ENCODE measurements around the gene MED17. TPM values are rescaled to one million over a fixed set of nuclear protein-coding genes. Genes with fewer than 3 reads are reported as not detected.
"Not testable (repeated sequence)": the region's sequence is repeated elsewhere in the genome, so short reads cannot be mapped to it uniquely, and the experiment has no call there.

Gene MED17
- total RNA-seq, 1 donor from 2014 or later, result 55.8 TPM

GRCh38 chr11:93766504-93766903 lies 17.6 kb upstream of the MED17 start:
- Mint-ChIP-seq H3K4me1 (ENCODE audit: low read depth) (no peaks in the 10 kb centered on the region), H3K36me3 (ENCODE audit: low read depth) (peaks cover 23% of the 10 kb centered on the region), H3K27me3 (ENCODE audit: insufficient read depth) (no peaks in the 10 kb centered on the region), H3K27ac (no peak overlapping the region), H3K4me3 (no peak overlapping the region), H3K9me3 (peaks cover 25% of the 10 kb centered on the region)
- intact Hi-C loops (cut with micrococcal nuclease), result no loop called here
- DNase-seq (ENCODE audit: low spot score), result no peak

DNA sequence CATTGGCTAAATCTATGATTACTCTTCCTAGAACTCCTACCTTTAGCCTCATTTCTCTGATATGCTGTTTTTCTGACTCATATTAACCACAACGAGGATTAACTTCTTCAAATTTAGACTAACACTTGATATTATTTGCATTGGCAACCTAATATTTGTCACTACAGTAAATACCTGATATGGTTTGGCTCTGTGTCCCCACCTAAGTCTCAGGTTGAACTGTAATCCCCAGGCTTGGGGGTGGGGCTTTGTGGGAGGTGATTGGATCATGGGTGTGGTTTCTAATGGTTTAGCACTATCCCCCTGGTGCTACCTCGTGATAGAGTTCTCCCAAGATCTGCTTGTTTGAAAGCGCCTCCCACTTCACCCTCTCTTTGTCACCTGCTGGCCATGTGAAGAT lies 17.1 kb upstream of the MED17 start:
- peaks cover 23% of the 10 kb centered on the region for H3K36me3 Mint-ChIP-seq (ENCODE audit: low read depth)
- no peaks in the 10 kb centered on the region for H3K27me3 Mint-ChIP-seq (ENCODE audit: insufficient read depth)
- no peaks in the 10 kb centered on the region for H3K4me1 Mint-ChIP-seq (ENCODE audit: low read depth)
- intact Hi-C loops (cut with micrococcal nuclease), result no loop called here
- no peak for DNase-seq (ENCODE audit: low spot score)
- H3K27ac Mint-ChIP-seq, result no peak overlapping the region
- no peak overlapping the region for H3K4me3 Mint-ChIP-seq
- peaks cover 25% of the 10 kb centered on the region for H3K9me3 Mint-ChIP-seq

DNA sequence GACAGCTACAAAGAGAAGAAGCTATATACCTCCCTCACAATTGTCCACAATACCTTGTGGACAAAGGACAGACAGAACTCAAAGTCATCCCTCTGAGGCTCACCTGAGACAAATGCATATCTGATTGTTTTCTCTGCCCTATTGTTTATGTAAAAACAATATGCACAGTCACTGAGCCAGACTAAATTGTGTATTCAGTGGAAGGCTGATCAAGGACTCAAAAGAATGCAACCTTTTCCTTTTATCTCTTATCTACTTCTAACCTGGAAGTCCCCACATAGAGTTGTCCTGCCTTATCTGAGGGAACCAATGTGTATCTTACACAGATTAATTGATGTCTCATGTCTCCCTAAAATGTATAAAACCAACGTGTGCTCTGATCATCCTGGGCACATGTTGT lies 13.9 kb upstream of the MED17 start:
- intact Hi-C loops (cut with micrococcal nuclease), result no loop called here
- no peak overlapping the region for H3K4me3 Mint-ChIP-seq
- no peaks in the 10 kb centered on the region for H3K27me3 Mint-ChIP-seq (ENCODE audit: insufficient read depth)
- peaks cover 12% of the 10 kb centered on the region for H3K36me3 Mint-ChIP-seq (ENCODE audit: low read depth)
- no peaks in the 10 kb centered on the region for H3K4me1 Mint-ChIP-seq (ENCODE audit: low read depth)
- H3K9me3 Mint-ChIP-seq, result peaks cover 26% of the 10 kb centered on the region
- no peak for DNase-seq (ENCODE audit: low spot score)
- no peak overlapping the region for H3K27ac Mint-ChIP-seq

- Mint-ChIP-seq H3K4me3 (no peak overlapping the region), H3K9me3 (peaks cover 16% of the 10 kb centered on the region), H3K27me3 (ENCODE audit: insufficient read depth) (no peaks in the 10 kb centered on the region), H3K4me1 (ENCODE audit: low read depth) (no peaks in the 10 kb centered on the region), H3K36me3 (ENCODE audit: low read depth) (peaks cover 6% of the 10 kb centered on the region), H3K27ac (no peak overlapping the region)
- intact Hi-C loops (cut with micrococcal nuclease), result no loop called here
- DNase-seq (ENCODE audit: low spot score), result no peak
These were observed 12.0 kb upstream of the MED17 start for GRCh38 chr11:93772123-93772522.

DNA sequence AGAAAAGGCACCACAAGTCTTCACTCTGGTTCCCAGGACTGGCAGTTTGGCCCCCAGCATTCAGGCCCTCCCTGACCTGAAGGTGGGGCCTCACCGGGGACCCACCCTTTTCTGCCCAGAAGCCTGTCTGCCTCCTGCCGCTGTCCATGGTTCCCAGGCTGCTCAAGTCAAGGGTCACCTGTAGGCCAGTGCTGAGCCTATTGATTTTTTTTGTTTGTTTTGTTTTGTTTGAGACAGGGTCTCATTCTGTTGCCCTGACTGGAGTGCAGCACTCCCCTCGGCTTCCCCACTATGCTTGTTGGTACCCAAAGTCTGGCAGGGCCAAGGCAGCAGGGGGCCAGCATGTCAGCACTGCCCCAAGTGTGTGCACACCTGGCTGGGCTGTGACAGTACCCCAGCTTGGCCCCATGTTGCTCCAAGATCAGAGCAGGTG lies 11.0 kb upstream of the MED17 start:
- H3K4me3 Mint-ChIP-seq, result no peak overlapping the region
- DNase-seq (ENCODE audit: low spot score), result no peak
- H3K9me3 Mint-ChIP-seq, result peaks cover 12% of the 10 kb centered on the region
- intact Hi-C loops (cut with micrococcal nuclease), result no loop called here
- H3K4me1 Mint-ChIP-seq (ENCODE audit: low read depth), result no peaks in the 10 kb centered on the region
- H3K27ac Mint-ChIP-seq, result no peak overlapping the region
- H3K27me3 Mint-ChIP-seq (ENCODE audit: insufficient read depth), result no peaks in the 10 kb centered on the region
- peaks cover 4% of the 10 kb centered on the region for H3K36me3 Mint-ChIP-seq (ENCODE audit: low read depth)

DNA sequence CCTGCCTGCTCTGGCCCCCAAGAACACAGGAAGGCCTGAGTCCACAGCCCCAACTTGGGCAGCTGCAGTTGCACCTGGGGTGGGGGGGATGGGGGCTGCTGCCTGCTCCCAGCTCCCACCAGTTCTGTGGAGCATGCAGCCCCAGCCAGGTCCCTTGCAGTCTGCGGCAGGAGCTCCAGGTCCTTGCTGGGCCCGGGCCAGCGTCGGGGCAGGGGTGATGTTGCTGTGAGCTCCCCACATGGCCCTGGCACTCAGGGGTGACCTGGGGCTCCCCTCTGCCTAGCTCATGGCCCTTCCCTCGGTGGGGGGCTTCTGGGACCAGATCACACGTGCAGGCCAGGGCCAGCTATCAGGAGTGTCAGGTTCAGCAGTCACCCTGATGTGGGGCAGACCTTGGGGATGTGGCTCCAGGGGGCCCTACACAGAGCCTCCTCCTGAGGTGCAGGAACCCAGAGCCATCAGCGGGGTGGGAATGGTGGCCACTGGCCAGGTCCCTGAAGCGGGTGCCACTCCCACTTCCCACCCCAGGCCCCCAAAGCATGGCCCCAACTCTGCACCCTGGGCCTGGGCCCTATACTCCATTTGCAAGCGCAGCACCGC lies 10.4 kb upstream of the MED17 start:
- Mint-ChIP-seq H3K36me3 (ENCODE audit: low read depth) (peaks cover 2% of the 10 kb centered on the region), H3K27me3 (ENCODE audit: insufficient read depth) (no peaks in the 10 kb centered on the region), H3K9me3 (peaks cover 6% of the 10 kb centered on the region), H3K4me3 (no peak overlapping the region), H3K27ac (no peak overlapping the region), H3K4me1 (ENCODE audit: low read depth) (no peaks in the 10 kb centered on the region)
- no peak for DNase-seq (ENCODE audit: low spot score)
- intact Hi-C loops (cut with micrococcal nuclease), result no loop called here

DNA sequence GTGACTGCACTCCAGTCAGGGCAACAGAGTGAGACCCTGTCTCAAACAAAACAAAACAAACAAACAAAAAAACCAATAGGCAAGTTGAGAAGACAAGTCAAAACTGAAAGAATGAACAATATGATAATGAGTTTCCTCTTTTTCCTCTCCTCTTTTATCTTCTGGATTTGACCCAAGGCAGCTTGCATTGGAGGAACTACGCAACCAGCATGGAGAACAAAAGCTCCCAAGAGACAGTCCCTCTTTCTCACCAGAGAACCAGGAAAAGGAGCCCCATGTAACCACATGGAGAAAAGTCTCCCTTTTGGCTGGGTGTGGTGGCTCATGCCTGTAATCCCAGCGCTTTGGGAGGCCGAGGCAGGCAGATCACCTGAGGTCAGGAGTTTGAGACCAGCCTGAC lies 9.5 kb upstream of the MED17 start:
- DNase-seq (ENCODE audit: low spot score); H3K36me3 Mint-ChIP-seq (ENCODE audit: low read depth); H3K27me3 Mint-ChIP-seq (ENCODE audit: insufficient read depth); H3K27ac Mint-ChIP-seq; H3K4me3 Mint-ChIP-seq; H3K9me3 Mint-ChIP-seq; H3K4me1 Mint-ChIP-seq (ENCODE audit: low read depth); intact Hi-C loops (cut with micrococcal nuclease): not testable (repeated sequence)

- no peaks in the 10 kb centered on the region for H3K27me3 Mint-ChIP-seq (ENCODE audit: insufficient read depth)
- H3K9me3 Mint-ChIP-seq, result peaks cover 6% of the 10 kb centered on the region
- no peak for DNase-seq (ENCODE audit: low spot score)
- H3K27ac Mint-ChIP-seq, result no peak overlapping the region
- H3K4me3 Mint-ChIP-seq, result no peak overlapping the region
- peaks cover 2% of the 10 kb centered on the region for H3K36me3 Mint-ChIP-seq (ENCODE audit: low read depth)
- intact Hi-C loops (cut with micrococcal nuclease), result no loop called here
- no peaks in the 10 kb centered on the region for H3K4me1 Mint-ChIP-seq (ENCODE audit: low read depth)
These were observed 8.8 kb upstream of the MED17 start for GRCh38 chr11:93775289-93775688.

DNA sequence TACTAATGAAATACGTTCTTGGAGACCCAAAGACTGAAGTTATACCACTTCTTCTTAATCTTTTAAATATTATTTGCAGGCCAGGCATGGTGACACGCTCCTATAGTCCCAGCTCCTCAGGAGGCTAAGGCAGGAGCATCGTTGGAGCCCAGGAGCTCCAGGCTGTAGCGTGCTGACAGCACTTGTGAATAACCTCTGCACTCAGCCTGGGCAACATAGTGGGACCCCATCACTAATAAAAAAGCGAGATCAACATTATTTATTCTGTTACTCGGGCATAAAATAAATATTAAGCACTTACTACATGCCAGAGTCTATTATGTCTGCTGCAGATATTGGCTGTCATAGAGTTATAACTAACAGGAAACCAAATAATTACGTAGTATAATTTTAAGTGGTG lies 720 bp upstream of the MED17 start:
- intact Hi-C loops (cut with micrococcal nuclease), result loop anchor here (5.0 kb wide), 2 partner anchors 1189 to 1304 kb away; partner anchors contain the start of genes CWC15, ENDOD1 and KDM4D
- peak overlapping the region; percentile 88 for H3K27ac Mint-ChIP-seq
- H3K4me3 Mint-ChIP-seq, result peak overlapping the region; percentile 93
- H3K9me3 Mint-ChIP-seq, result no peaks in the 10 kb centered on the region
- peaks cover 41% of the 10 kb centered on the region for H3K4me1 Mint-ChIP-seq (ENCODE audit: low read depth)
- no peaks in the 10 kb centered on the region for H3K27me3 Mint-ChIP-seq (ENCODE audit: insufficient read depth)
- DNase-seq (ENCODE audit: low spot score), result no peak
- peaks cover 23% of the 10 kb centered on the region for H3K36me3 Mint-ChIP-seq (ENCODE audit: low read depth)

DNA sequence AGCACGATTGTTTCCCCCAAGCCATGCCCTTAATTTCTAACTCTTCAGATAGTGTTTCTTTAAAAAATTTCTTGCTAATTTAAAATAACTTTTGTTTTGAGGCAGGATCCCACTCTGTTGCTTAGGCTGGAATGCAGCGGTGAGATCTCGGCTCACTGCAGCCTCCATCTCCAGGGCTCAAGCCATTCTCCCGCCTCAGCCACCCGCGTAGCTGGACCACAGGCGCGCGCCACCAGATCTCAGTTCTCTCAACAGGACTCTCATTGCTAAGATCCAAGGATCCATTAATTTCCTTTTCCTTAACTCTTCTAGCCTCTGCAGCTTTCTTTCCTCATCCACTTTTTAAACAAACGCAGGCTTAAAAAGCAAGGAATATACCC lies 327 bp upstream of the MED17 start:
- DNase-seq (ENCODE audit: low spot score), result no peak
- Mint-ChIP-seq H3K4me1 (ENCODE audit: low read depth) (peaks cover 43% of the 10 kb centered on the region), H3K27me3 (ENCODE audit: insufficient read depth) (no peaks in the 10 kb centered on the region), H3K9me3 (no peaks in the 10 kb centered on the region), H3K4me3 (peak overlapping the region; percentile 93), H3K27ac (peak overlapping the region; percentile 88), H3K36me3 (ENCODE audit: low read depth) (peaks cover 25% of the 10 kb centered on the region)
- intact Hi-C loops (cut with micrococcal nuclease), result loop anchor here (1.0 to 5.0 kb wide), 9 partner anchors 42 to 1304 kb away; partner anchors contain the start of genes ANKRD49, C11orf54, CEP295 and CWC15

- Mint-ChIP-seq H3K9me3 (no peaks in the 10 kb centered on the region), H3K36me3 (ENCODE audit: low read depth) (peaks cover 32% of the 10 kb centered on the region), H3K27me3 (ENCODE audit: insufficient read depth) (no peaks in the 10 kb centered on the region), H3K4me3 (peak overlapping the region; percentile 93), H3K4me1 (ENCODE audit: low read depth) (peaks cover 45% of the 10 kb centered on the region), H3K27ac (peak overlapping the region; percentile 88)
- DNase-seq (ENCODE audit: low spot score), result no peak
- intact Hi-C loops (cut with micrococcal nuclease), result loop anchor here (1.0 to 5.0 kb wide), 9 partner anchors 44 to 1302 kb away; partner anchors contain the start of genes ANKRD49, C11orf54, CEP295 and CWC15
These were observed 866 bp downstream of the MED17 start for GRCh38 chr11:93784935-93785360.

- H3K36me3 Mint-ChIP-seq (ENCODE audit: low read depth), result peaks cover 67% of the 10 kb centered on the region
- no peaks in the 10 kb centered on the region for H3K9me3 Mint-ChIP-seq
- intact Hi-C loops (cut with micrococcal nuclease), result no loop called here
- peaks cover 20% of the 10 kb centered on the region for H3K4me1 Mint-ChIP-seq (ENCODE audit: low read depth)
- no peak overlapping the region for H3K4me3 Mint-ChIP-seq
- no peaks in the 10 kb centered on the region for H3K27me3 Mint-ChIP-seq (ENCODE audit: insufficient read depth)
- no peak for DNase-seq (ENCODE audit: low spot score)
- H3K27ac Mint-ChIP-seq, result no peak overlapping the region
These were observed 7.4 kb downstream of the MED17 start for GRCh38 chr11:93791493-93791892.

DNA sequence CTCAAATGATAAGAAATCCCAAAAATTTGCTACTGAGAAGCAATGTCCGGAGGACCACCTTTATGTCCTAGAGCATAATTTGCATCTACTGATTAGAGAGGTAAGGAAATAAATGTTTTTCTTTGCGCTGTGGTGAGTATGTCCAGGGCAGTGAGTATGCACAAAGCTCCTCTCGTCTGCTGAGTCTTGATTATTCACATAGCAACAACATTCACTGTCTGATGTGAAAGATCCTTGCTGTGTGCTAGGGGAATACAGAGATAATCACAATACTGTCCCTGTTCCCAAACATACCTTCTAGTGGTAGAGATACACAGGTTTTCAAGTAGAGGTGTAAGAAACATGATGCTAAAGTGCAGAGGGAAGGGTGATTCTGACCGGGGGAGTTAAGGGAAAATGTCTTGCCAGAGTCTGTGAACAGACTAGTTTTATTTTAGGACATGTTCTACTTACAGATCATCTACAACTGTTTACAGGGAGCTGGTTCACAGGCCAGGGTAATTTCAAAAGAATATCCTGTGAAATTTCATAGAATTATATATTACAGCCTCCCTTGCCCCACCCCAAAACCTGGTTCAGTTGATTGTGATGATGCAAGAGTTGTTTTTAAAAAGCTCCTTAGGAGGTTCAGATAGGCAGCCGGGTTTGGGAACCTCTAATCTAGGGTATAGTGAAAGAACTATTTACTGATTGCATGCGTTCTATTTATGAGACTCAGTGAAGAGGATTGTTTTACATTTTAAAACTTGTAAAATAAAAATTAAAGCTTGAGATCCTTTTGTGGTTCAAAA lies 12.6 kb downstream of the MED17 start:
- intact Hi-C loops (cut with micrococcal nuclease), result no loop called here
- peaks cover 5% of the 10 kb centered on the region for H3K4me1 Mint-ChIP-seq (ENCODE audit: low read depth)
- no peak overlapping the region for H3K27ac Mint-ChIP-seq
- no peaks in the 10 kb centered on the region for H3K27me3 Mint-ChIP-seq (ENCODE audit: insufficient read depth)
- no peak for DNase-seq (ENCODE audit: low spot score)
- H3K9me3 Mint-ChIP-seq, result no peaks in the 10 kb centered on the region
- peaks cover 66% of the 10 kb centered on the region for H3K36me3 Mint-ChIP-seq (ENCODE audit: low read depth)
- no peak overlapping the region for H3K4me3 Mint-ChIP-seq

Data from activated T-helper 1 cell treated with anti-CD3 and anti-CD28 coated beads, Interleukin-12 subunit alpha, Interleukin-12 subunit beta, Interleukin-2, Interleukin-4 antibody, amounts not matched to agents 30 ng/mL and 10 ng/mL and 1 ng/mL, durations not matched to agents 14 hours and 24 hours and 36 hours (primary cell).